Measurements from ENCODE around the gene S1PR3.

The S1PR3 gene

GRCh38 chr9:88980740-88981203, 10.5 kb upstream of the S1PR3 start:
- Histone ChIP-seq H3K27ac (ENCODE audit: low read depth, low read length) (no peak overlapping the region), H3K4me1 (ENCODE audit: insufficient read depth, low read length) (no peaks in the 10 kb centered on the region), H3K27me3 (ENCODE audit: insufficient read depth, low read length) (no peaks in the 10 kb centered on the region), H3K4me3 (ENCODE audit: low read length) (no peak overlapping the region), H3K9me3 (ENCODE audit: insufficient read depth, low read depth, low read length) (peaks cover 22% of the 10 kb centered on the region), H3K36me3 (ENCODE audit: insufficient read depth, low read length) (no peaks in the 10 kb centered on the region), H3K9ac (ENCODE audit: low read depth, low read length) (no peak overlapping the region)
- WGBS, result 92% methylated on average over 1 of the region's 1 CpG

GRCh38 chr9:88983865-88984542, 7.3 kb upstream of the S1PR3 start:
- WGBS, result 92% methylated on average over 2 of the region's 2 CpGs
- Histone ChIP-seq H3K9me3 (ENCODE audit: insufficient read depth, low read depth, low read length) (peaks cover 22% of the 10 kb centered on the region), H3K9ac (ENCODE audit: low read depth, low read length) (no peak overlapping the region), H3K4me3 (ENCODE audit: low read length) (no peak overlapping the region), H3K27me3 (ENCODE audit: insufficient read depth, low read length) (no peaks in the 10 kb centered on the region), H3K4me1 (ENCODE audit: insufficient read depth, low read length) (peaks cover 5% of the 10 kb centered on the region), H3K27ac (ENCODE audit: low read depth, low read length) (no peak overlapping the region), H3K36me3 (ENCODE audit: insufficient read depth, low read length) (no peaks in the 10 kb centered on the region)

GRCh38 chr9:88984543-88984883, 6.8 kb upstream of the S1PR3 start:
- WGBS, result 96% methylated on average over 4 of the region's 4 CpGs
- Histone ChIP-seq H3K27ac (ENCODE audit: low read depth, low read length) (no peak overlapping the region), H3K9me3 (ENCODE audit: insufficient read depth, low read depth, low read length) (peaks cover 21% of the 10 kb centered on the region), H3K9ac (ENCODE audit: low read depth, low read length) (no peak overlapping the region), H3K36me3 (ENCODE audit: insufficient read depth, low read length) (no peaks in the 10 kb centered on the region), H3K27me3 (ENCODE audit: insufficient read depth, low read length) (no peaks in the 10 kb centered on the region), H3K4me3 (ENCODE audit: low read length) (no peak overlapping the region), H3K4me1 (ENCODE audit: insufficient read depth, low read length) (peaks cover 10% of the 10 kb centered on the region)

GRCh38 chr9:88985616-88986015, 5.7 kb upstream of the S1PR3 start:
- peaks cover 13% of the 10 kb centered on the region; the same call in 1 of the 2 replicates for H3K9me3 ChIP-seq (ENCODE audit: insufficient read depth, low read depth, low read length)
- no peaks in the 10 kb centered on the region for H3K36me3 ChIP-seq (ENCODE audit: insufficient read depth, low read length)
- WGBS, result 88% methylated on average over 2 of the region's 2 CpGs
- H3K4me1 ChIP-seq (ENCODE audit: insufficient read depth, low read length), result peaks cover 19% of the 10 kb centered on the region
- H3K27me3 ChIP-seq (ENCODE audit: insufficient read depth, low read length), result no peaks in the 10 kb centered on the region
- H3K9ac ChIP-seq (ENCODE audit: low read depth, low read length), result no peak overlapping the region
- H3K27ac ChIP-seq (ENCODE audit: low read depth, low read length), result no peak overlapping the region
- H3K4me3 ChIP-seq (ENCODE audit: low read length), result no peak overlapping the region

GRCh38 chr9:88986776-88987175, 4.5 kb upstream of the S1PR3 start:
- 93% methylated on average over 3 of the region's 3 CpGs for whole genome bisulfite sequencing
- no peak overlapping the region for H3K27ac ChIP-seq (ENCODE audit: low read depth, low read length)
- no peak overlapping the region for H3K9ac ChIP-seq (ENCODE audit: low read depth, low read length)
- no peaks in the 10 kb centered on the region for H3K36me3 ChIP-seq (ENCODE audit: insufficient read depth, low read length)
- peaks cover 19% of the 10 kb centered on the region for H3K4me1 ChIP-seq (ENCODE audit: insufficient read depth, low read length)
- no peaks in the 10 kb centered on the region for H3K27me3 ChIP-seq (ENCODE audit: insufficient read depth, low read length)
- no peak overlapping the region for H3K4me3 ChIP-seq (ENCODE audit: low read length)
- H3K9me3 ChIP-seq (ENCODE audit: insufficient read depth, low read depth, low read length), result peaks cover 3% of the 10 kb centered on the region; the same call in 1 of the 2 replicates

GRCh38 chr9:88987661-88988060, 3.6 kb upstream of the S1PR3 start:
- H3K9me3 ChIP-seq (ENCODE audit: insufficient read depth, low read depth, low read length), result no peaks in the 10 kb centered on the region; the same call in 1 of the 2 replicates
- H3K27me3 ChIP-seq (ENCODE audit: insufficient read depth, low read length), result peaks cover 8% of the 10 kb centered on the region
- H3K27ac ChIP-seq (ENCODE audit: low read depth, low read length), result no peak overlapping the region
- peaks cover 27% of the 10 kb centered on the region for H3K4me1 ChIP-seq (ENCODE audit: insufficient read depth, low read length)
- H3K9ac ChIP-seq (ENCODE audit: low read depth, low read length), result no peak overlapping the region
- no peak overlapping the region for H3K4me3 ChIP-seq (ENCODE audit: low read length)
- WGBS, result 63% methylated on average over 4 of the region's 4 CpGs
- no peaks in the 10 kb centered on the region for H3K36me3 ChIP-seq (ENCODE audit: insufficient read depth, low read length)

- peaks cover 11% of the 10 kb centered on the region for H3K27me3 ChIP-seq (ENCODE audit: insufficient read depth, low read length)
- H3K4me1 ChIP-seq (ENCODE audit: insufficient read depth, low read length), result peaks cover 31% of the 10 kb centered on the region
- H3K9me3 ChIP-seq (ENCODE audit: insufficient read depth, low read depth, low read length), result no peaks in the 10 kb centered on the region; the same call in 1 of the 2 replicates
- H3K27ac ChIP-seq (ENCODE audit: low read depth, low read length), result no peak overlapping the region
- no peak overlapping the region for H3K9ac ChIP-seq (ENCODE audit: low read depth, low read length)
- no peaks in the 10 kb centered on the region for H3K36me3 ChIP-seq (ENCODE audit: insufficient read depth, low read length)
- H3K4me3 ChIP-seq (ENCODE audit: low read length), result no peak overlapping the region
- WGBS, result 59% methylated on average over 5 of the region's 7 CpGs
Observed at GRCh38 chr9:88988796-88989641, 2.2 kb upstream of the S1PR3 start.

GRCh38 chr9:88990041-88990728, 1.1 kb upstream of the S1PR3 start:
- H3K27me3 ChIP-seq (ENCODE audit: insufficient read depth, low read length), result peaks cover 11% of the 10 kb centered on the region
- peak overlapping the region; percentile 28; the same call in 1 of the 2 replicates for H3K27ac ChIP-seq (ENCODE audit: low read depth, low read length)
- peak overlapping the region; percentile 65; the same call in 1 of the 2 replicates for H3K9ac ChIP-seq (ENCODE audit: low read depth, low read length)
- peaks cover 31% of the 10 kb centered on the region for H3K4me1 ChIP-seq (ENCODE audit: insufficient read depth, low read length)
- H3K4me3 ChIP-seq (ENCODE audit: low read length), result peak overlapping the region; percentile 92
- H3K36me3 ChIP-seq (ENCODE audit: insufficient read depth, low read length), result peaks cover 3% of the 10 kb centered on the region; the same call in 1 of the 2 replicates
- WGBS, result 22% methylated on average over 24 of the region's 25 CpGs
- no peaks in the 10 kb centered on the region; the same call in 1 of the 2 replicates for H3K9me3 ChIP-seq (ENCODE audit: insufficient read depth, low read depth, low read length)

- WGBS, result under 1% methylated on average over 21 of the region's 21 CpGs
- H3K27me3 ChIP-seq (ENCODE audit: insufficient read depth, low read length), result peaks cover 11% of the 10 kb centered on the region
- no peaks in the 10 kb centered on the region; the same call in 1 of the 2 replicates for H3K9me3 ChIP-seq (ENCODE audit: insufficient read depth, low read depth, low read length)
- H3K27ac ChIP-seq (ENCODE audit: low read depth, low read length), result peak overlapping the region; percentile 45
- H3K9ac ChIP-seq (ENCODE audit: low read depth, low read length), result peak overlapping the region; percentile 65; the same call in 1 of the 2 replicates
- H3K36me3 ChIP-seq (ENCODE audit: insufficient read depth, low read length), result peaks cover 3% of the 10 kb centered on the region; the same call in 1 of the 2 replicates
- peak overlapping the region; percentile 92 for H3K4me3 ChIP-seq (ENCODE audit: low read length)
- H3K4me1 ChIP-seq (ENCODE audit: insufficient read depth, low read length), result peaks cover 31% of the 10 kb centered on the region
Observed at GRCh38 chr9:88990729-88991065, 571 bp upstream of the S1PR3 start.

- Histone ChIP-seq H3K9ac (ENCODE audit: low read depth, low read length) (no peak overlapping the region), H3K27ac (ENCODE audit: low read depth, low read length) (no peak overlapping the region), H3K4me1 (ENCODE audit: insufficient read depth, low read length) (peaks cover 31% of the 10 kb centered on the region), H3K27me3 (ENCODE audit: insufficient read depth, low read length) (peaks cover 11% of the 10 kb centered on the region), H3K4me3 (ENCODE audit: low read length) (peak overlapping the region; percentile 92), H3K36me3 (ENCODE audit: insufficient read depth, low read length) (peaks cover 12% of the 10 kb centered on the region; the same call in 1 of the 2 replicates), H3K9me3 (ENCODE audit: insufficient read depth, low read depth, low read length) (no peaks in the 10 kb centered on the region)
- 81% methylated on average over 4 of the region's 4 CpGs for WGBS
Observed at GRCh38 chr9:88992556-88992955, 1.3 kb downstream of the S1PR3 start.

- Histone ChIP-seq H3K27me3 (ENCODE audit: insufficient read depth, low read length) (peaks cover 11% of the 10 kb centered on the region), H3K9ac (ENCODE audit: low read depth, low read length) (no peak overlapping the region), H3K27ac (ENCODE audit: low read depth, low read length) (no peak overlapping the region), H3K36me3 (ENCODE audit: insufficient read depth, low read length) (peaks cover 13% of the 10 kb centered on the region; the same call in 1 of the 2 replicates), H3K9me3 (ENCODE audit: insufficient read depth, low read depth, low read length) (no peaks in the 10 kb centered on the region), H3K4me3 (ENCODE audit: low read length) (peak overlapping the region; percentile 92; the same call in 1 of the 2 replicates), H3K4me1 (ENCODE audit: insufficient read depth, low read length) (peaks cover 31% of the 10 kb centered on the region)
- WGBS, result 89% methylated on average over 2 of the region's 2 CpGs
Observed at GRCh38 chr9:88993327-88993726, 2.1 kb downstream of the S1PR3 start.

Data from HUES64 (cell line).